PC-3 (cell line): ENCODE measurements around the gene ZFPL1. TPM values are rescaled to one million over a fixed set of nuclear protein-coding genes. Genes with fewer than 3 reads are reported as not detected.

Experiments used
- ATAC-seq: fragments of 200-7000 bp; cut with Tn5 transposase; 2 replicates; pipeline ENCODE4 v1.9.1; 2020; ENCODE audit warnings: mild to moderate bottlenecking, moderate library complexity
- BruUV-seq: library from RNA; stranded (reverse); fragments of 400-500 nt; replicated peaks from 2 replicates; lab custom pipeline; 2021; lab: Mats Ljungman, UMichigan
- CTCF ChIA-PET: fragments of 300-600 bp; sonication (Branson Sonifier 250); formaldehyde crosslinking; loops from one replicate; lab custom pipeline; 2022; ENCODE audit warnings: antibody characterized with exemption; lab: Charles Lee
- POLR2A ChIA-PET: fragments of 300-600 bp; sonication (Branson Sonifier 250); formaldehyde crosslinking; loops from one replicate; lab custom pipeline; 2022; ENCODE audit warnings: antibody characterized with exemption; ENCODE audit not compliant: unreplicated experiment; lab: Charles Lee
- DNase-seq: peaks from one replicate; pipeline ENCODE4 v3.0.0-alpha.2; 2015
- H2AFZ ChIP-seq: fragments of 300-600 bp; sonication (generic); 2 replicates; pipeline ENCODE4 v1.6.0; 2016; ENCODE audit warnings: antibody characterized with exemption, low read length
- H3F3A ChIP-seq: fragments of 300-600 bp; sonication (generic); one replicate; pipeline ENCODE4 v1.6.0; 2017; ENCODE audit warnings: antibody characterized with exemption, low read length, control low read depth, mild to moderate bottlenecking; ENCODE audit not compliant: unreplicated experiment
- H3K27ac ChIP-seq: fragments of 300-600 bp; sonication (generic); 2 replicates; pipeline ENCODE4 v1.5.1; 2016; ENCODE audit warnings: mild to moderate bottlenecking, low read length
- H3K27me3 ChIP-seq: fragments of 300-600 bp; sonication (generic); 2 replicates; pipeline ENCODE4 v1.6.1; 2016; ENCODE audit warnings: low read length, mixed read lengths
- H3K36me3 ChIP-seq: fragments of 300-600 bp; sonication (generic); 2 replicates; pipeline ENCODE4 v1.6.1; 2016; ENCODE audit warnings: low read depth, mixed run types, low read length, mixed read lengths
- H3K4me1 ChIP-seq: fragments of 300-600 bp; sonication (generic); 2 replicates; pipeline ENCODE4 v1.5.1; 2016; ENCODE audit warnings: low read length; ENCODE audit not compliant: insufficient read depth
- H3K4me2 ChIP-seq: fragments of 300-600 bp; sonication (generic); 2 replicates; pipeline ENCODE4 v1.6.0; 2016; ENCODE audit warnings: low read length
- H3K4me3 ChIP-seq: fragments of 300-600 bp; sonication (generic); 2 replicates; pipeline ENCODE4 v1.5.1; 2016; ENCODE audit warnings: mild to moderate bottlenecking, low read length, mixed read lengths
- H3K79me2 ChIP-seq: fragments of 300-600 bp; sonication (generic); 2 replicates; pipeline ENCODE4 v1.6.1; 2017; ENCODE audit warnings: low read length, mixed read lengths
- H3K9ac ChIP-seq: fragments of 300-600 bp; sonication (generic); 2 replicates; pipeline ENCODE4 v1.6.0; 2016; ENCODE audit warnings: mild to moderate bottlenecking, low read length
- H3K9me2 ChIP-seq: fragments of 300-600 bp; sonication (generic); replicated peaks from 2 replicates; pipeline ENCODE4 v1.6.1; 2016; ENCODE audit warnings: mixed run types, low read length, mixed read lengths
- H3K9me3 ChIP-seq: fragments of 300-600 bp; sonication (generic); 2 replicates; pipeline ENCODE4 v1.6.1; 2016; ENCODE audit warnings: low read length, mixed read lengths
- H4K20me1 ChIP-seq: fragments of 300-600 bp; sonication (generic); 2 replicates; pipeline ENCODE4 v1.6.1; 2016; ENCODE audit warnings: low read length, mixed read lengths
- CTCF ChIP-seq: fragments of 300-600 bp; sonication (generic); conservative IDR thresholded peaks from 2 replicates; pipeline ENCODE4 v1.5.1; 2017; ENCODE audit warnings: antibody characterized with exemption, low read depth, mild to moderate bottlenecking, low read length
- EZH2 ChIP-seq: fragments of 300-600 bp; sonication (generic); IDR thresholded peaks from one replicate; pipeline ENCODE4 v1.6.1; 2017; ENCODE audit warnings: antibody characterized with exemption, mild to moderate bottlenecking, low read length; ENCODE audit not compliant: unreplicated experiment
- EZH2phosphoT487 ChIP-seq: fragments of 300-600 bp; sonication (generic); IDR thresholded peaks from 2 replicates; pipeline ENCODE4 v1.6.1; 2018; ENCODE audit warnings: mild to moderate bottlenecking, antibody characterized with exemption, low read length, borderline replicate concordance
- intact Hi-C: fragments of 100-400 bp; cut with micrococcal nuclease; formaldehyde crosslinking; loops from 2 replicates; pipeline ENCODE4 v1.9.0; 2023
- total RNA-seq: library from RNA; depleted of rRNA; stranded (reverse); fragments of >200 nt; gene quantifications from 2 replicates; pipeline ENCODE4 v1.2.3, GENCODE V29; 2014

ZFPL1 gene
- total RNA-seq, 1 experiment from 2014 or later, result 103 TPM

GRCh38 chr11:65035579-65035978 lies 48.4 kb upstream of the ZFPL1 start:
- Histone ChIP-seq H3K27me3 (no peaks in the 10 kb centered on the region), H3F3A (peaks cover 3% of the 10 kb centered on the region), H3K4me1 (peaks cover 10% of the 10 kb centered on the region; the same call in 1 of the 2 replicates), H3K9me2 (no peaks in the 10 kb centered on the region), H3K9ac (no peak overlapping the region), H3K9me3 (no peaks in the 10 kb centered on the region), H3K4me3 (no peak overlapping the region), H2AFZ (no peak overlapping the region), H3K36me3 (no peaks in the 10 kb centered on the region; the same call in 1 of the 2 replicates), H3K79me2 (no peaks in the 10 kb centered on the region), H3K27ac (no peak overlapping the region), H4K20me1 (no peaks in the 10 kb centered on the region), H3K4me2 (no peak overlapping the region)
- intact Hi-C loops, result no loop called here
- POLR2A ChIA-PET, result no interaction called here
- CTCF ChIA-PET, result no interaction called here
- no TSS peak for BruUV-seq
- ATAC-seq (no peak), DNase-seq (no peak)
- TF ChIP-seq CTCF, result no peak
- TF ChIP-seq EZH2, result no peak
- no peak for TF ChIP-seq EZH2phosphoT487

GRCh38 chr11:65036931-65037330 lies 47.1 kb upstream of the ZFPL1 start:
- intact Hi-C loops, result no loop called here
- ChIA-PET POLR2A (no interaction called here), CTCF (no interaction called here)
- H4K20me1 ChIP-seq, result no peaks in the 10 kb centered on the region
- no peaks in the 10 kb centered on the region for H3K9me2 ChIP-seq
- H3K4me2 ChIP-seq, result no peak overlapping the region
- H2AFZ ChIP-seq, result no peak overlapping the region
- ATAC-seq, result no peak
- peaks cover 10% of the 10 kb centered on the region; the same call in 1 of the 2 replicates for H3K4me1 ChIP-seq
- peaks cover 8% of the 10 kb centered on the region for H3K79me2 ChIP-seq
- TF ChIP-seq EZH2phosphoT487 (no peak), CTCF (no peak)
- H3K27ac ChIP-seq, result no peak overlapping the region
- H3K27me3 ChIP-seq, result no peaks in the 10 kb centered on the region
- no peaks in the 10 kb centered on the region for H3K9me3 ChIP-seq
- no TSS peak for BruUV-seq
- H3K9ac ChIP-seq, result no peak overlapping the region
- H3F3A ChIP-seq, result peaks cover 3% of the 10 kb centered on the region
- DNase-seq, result peak; percentile 20
- H3K36me3 ChIP-seq, result no peaks in the 10 kb centered on the region; the same call in 1 of the 2 replicates
- no peak overlapping the region for H3K4me3 ChIP-seq

GRCh38 chr11:65040520-65040846 lies 43.5 kb upstream of the ZFPL1 start:
- Histone ChIP-seq H3K9me2 (no peaks in the 10 kb centered on the region), H3K36me3 (peaks cover 10% of the 10 kb centered on the region), H3K9ac (peak overlapping the region; percentile 85), H3K27ac (peak overlapping the region; percentile 87), H3K9me3 (no peaks in the 10 kb centered on the region), H3K4me2 (peak overlapping the region; percentile 98), H3F3A (peaks cover 3% of the 10 kb centered on the region), H3K4me1 (peaks cover 35% of the 10 kb centered on the region), H2AFZ (peak overlapping the region; percentile 86), H3K4me3 (peak overlapping the region; percentile 97), H4K20me1 (peaks cover 5% of the 10 kb centered on the region; the same call in 1 of the 2 replicates), H3K27me3 (no peaks in the 10 kb centered on the region), H3K79me2 (peaks cover 35% of the 10 kb centered on the region)
- ATAC-seq, result no peak
- TF ChIP-seq EZH2, result no peak
- TF ChIP-seq EZH2phosphoT487, result no peak
- TF ChIP-seq CTCF, result no peak
- ChIA-PET POLR2A (no interaction called here), CTCF (no interaction called here)
- BruUV-seq, result TSS peak; percentile 71
- intact Hi-C loops, result loop anchor here (1.0 kb wide), 1 partner anchor 13 kb away; the partner anchor contains the start of gene SNX15
- DNase-seq, result no peak
